Measurements from ENCODE around the gene FERMT2.

Gene FERMT2

GRCh38 chr14:52835122-52835903 lies 115.5 kb downstream of the FERMT2 start:
- H3K27ac ChIP-seq (ENCODE audit: insufficient read depth, low read length, poor library complexity, severe bottlenecking): no peak overlapping the region
- H3K27me3 ChIP-seq (replicated peaks; ENCODE audit: control insufficient read depth, insufficient read depth, low read length, poor library complexity, severe bottlenecking): no peaks in the 10 kb centered on the region
- H3K9me3 ChIP-seq (ENCODE audit: control insufficient read depth, low read length): no peaks in the 10 kb centered on the region
- no peak overlapping the region for H3K4me3 ChIP-seq (ENCODE audit: insufficient read depth, low read depth, low read length, poor library complexity, severe bottlenecking)
- DNase-seq: no peak
- no peaks in the 10 kb centered on the region for H3K4me1 ChIP-seq (ENCODE audit: control insufficient read depth, insufficient read depth, low read length, poor library complexity, severe bottlenecking)
- no peaks in the 10 kb centered on the region for H3K36me3 ChIP-seq (ENCODE audit: control insufficient read depth, insufficient read depth, low read length)

GRCh38 chr14:52834440-52834842 lies 116.4 kb downstream of the FERMT2 start:
- Histone ChIP-seq H3K4me1 (ENCODE audit: control insufficient read depth, insufficient read depth, low read length, poor library complexity, severe bottlenecking) (no peaks in the 10 kb centered on the region), H3K9me3 (ENCODE audit: control insufficient read depth, low read length) (no peaks in the 10 kb centered on the region), H3K36me3 (ENCODE audit: control insufficient read depth, insufficient read depth, low read length) (no peaks in the 10 kb centered on the region), H3K4me3 (ENCODE audit: insufficient read depth, low read depth, low read length, poor library complexity, severe bottlenecking) (no peak overlapping the region), H3K27me3 (replicated peaks; ENCODE audit: control insufficient read depth, insufficient read depth, low read length, poor library complexity, severe bottlenecking) (no peaks in the 10 kb centered on the region), H3K27ac (ENCODE audit: insufficient read depth, low read length, poor library complexity, severe bottlenecking) (no peak overlapping the region)
- DNase-seq: no peak

GRCh38 chr14:52833891-52834290 lies 117.0 kb downstream of the FERMT2 start:
- no peak overlapping the region for H3K27ac ChIP-seq (ENCODE audit: insufficient read depth, low read length, poor library complexity, severe bottlenecking)
- DNase-seq: no peak
- H3K4me1 ChIP-seq (ENCODE audit: control insufficient read depth, insufficient read depth, low read length, poor library complexity, severe bottlenecking): no peaks in the 10 kb centered on the region
- no peak overlapping the region for H3K4me3 ChIP-seq (ENCODE audit: insufficient read depth, low read depth, low read length, poor library complexity, severe bottlenecking)
- H3K36me3 ChIP-seq (ENCODE audit: control insufficient read depth, insufficient read depth, low read length): no peaks in the 10 kb centered on the region
- no peaks in the 10 kb centered on the region for H3K9me3 ChIP-seq (ENCODE audit: control insufficient read depth, low read length)
- H3K27me3 ChIP-seq (replicated peaks; ENCODE audit: control insufficient read depth, insufficient read depth, low read length, poor library complexity, severe bottlenecking): no peaks in the 10 kb centered on the region

GRCh38 chr14:52829527-52830185 lies 121.2 kb downstream of the FERMT2 start:
- H3K4me3 ChIP-seq (ENCODE audit: insufficient read depth, low read depth, low read length, poor library complexity, severe bottlenecking): no peak overlapping the region
- no peak overlapping the region for H3K27ac ChIP-seq (ENCODE audit: insufficient read depth, low read length, poor library complexity, severe bottlenecking)
- DNase-seq: no peak
- H3K4me1 ChIP-seq (ENCODE audit: control insufficient read depth, insufficient read depth, low read length, poor library complexity, severe bottlenecking): no peaks in the 10 kb centered on the region
- no peaks in the 10 kb centered on the region for H3K9me3 ChIP-seq (ENCODE audit: control insufficient read depth, low read length)
- no peaks in the 10 kb centered on the region for H3K27me3 ChIP-seq (replicated peaks; ENCODE audit: control insufficient read depth, insufficient read depth, low read length, poor library complexity, severe bottlenecking)
- no peaks in the 10 kb centered on the region for H3K36me3 ChIP-seq (ENCODE audit: control insufficient read depth, insufficient read depth, low read length)

- Histone ChIP-seq H3K4me1 (ENCODE audit: control insufficient read depth, insufficient read depth, low read length, poor library complexity, severe bottlenecking) (no peaks in the 10 kb centered on the region), H3K27me3 (replicated peaks; ENCODE audit: control insufficient read depth, insufficient read depth, low read length, poor library complexity, severe bottlenecking) (no peaks in the 10 kb centered on the region), H3K9me3 (ENCODE audit: control insufficient read depth, low read length) (no peaks in the 10 kb centered on the region), H3K4me3 (ENCODE audit: insufficient read depth, low read depth, low read length, poor library complexity, severe bottlenecking) (no peak overlapping the region), H3K27ac (ENCODE audit: insufficient read depth, low read length, poor library complexity, severe bottlenecking) (no peak overlapping the region), H3K36me3 (ENCODE audit: control insufficient read depth, insufficient read depth, low read length) (no peaks in the 10 kb centered on the region)
- no peak for DNase-seq
These were observed 123.4 kb downstream of the FERMT2 start for GRCh38 chr14:52827426-52827825.

GRCh38 chr14:52825085-52825484 lies 125.8 kb downstream of the FERMT2 start:
- H3K4me1 ChIP-seq (ENCODE audit: control insufficient read depth, insufficient read depth, low read length, poor library complexity, severe bottlenecking): no peaks in the 10 kb centered on the region
- no peak overlapping the region for H3K4me3 ChIP-seq (ENCODE audit: insufficient read depth, low read depth, low read length, poor library complexity, severe bottlenecking)
- no peak for DNase-seq
- no peaks in the 10 kb centered on the region for H3K36me3 ChIP-seq (ENCODE audit: control insufficient read depth, insufficient read depth, low read length)
- no peaks in the 10 kb centered on the region for H3K9me3 ChIP-seq (ENCODE audit: control insufficient read depth, low read length)
- no peaks in the 10 kb centered on the region for H3K27me3 ChIP-seq (replicated peaks; ENCODE audit: control insufficient read depth, insufficient read depth, low read length, poor library complexity, severe bottlenecking)
- no peak overlapping the region for H3K27ac ChIP-seq (ENCODE audit: insufficient read depth, low read length, poor library complexity, severe bottlenecking)

- no peaks in the 10 kb centered on the region for H3K4me1 ChIP-seq (ENCODE audit: control insufficient read depth, insufficient read depth, low read length, poor library complexity, severe bottlenecking)
- DNase-seq: no peak
- no peaks in the 10 kb centered on the region for H3K9me3 ChIP-seq (ENCODE audit: control insufficient read depth, low read length)
- no peak overlapping the region for H3K4me3 ChIP-seq (ENCODE audit: insufficient read depth, low read depth, low read length, poor library complexity, severe bottlenecking)
- H3K36me3 ChIP-seq (ENCODE audit: control insufficient read depth, insufficient read depth, low read length): no peaks in the 10 kb centered on the region
- no peaks in the 10 kb centered on the region for H3K27me3 ChIP-seq (replicated peaks; ENCODE audit: control insufficient read depth, insufficient read depth, low read length, poor library complexity, severe bottlenecking)
- no peak overlapping the region for H3K27ac ChIP-seq (ENCODE audit: insufficient read depth, low read length, poor library complexity, severe bottlenecking)
These were observed 126.4 kb downstream of the FERMT2 start for GRCh38 chr14:52824462-52824861.

GRCh38 chr14:52821805-52822250 lies 129.0 kb downstream of the FERMT2 start:
- Histone ChIP-seq H3K27ac (ENCODE audit: insufficient read depth, low read length, poor library complexity, severe bottlenecking) (no peak overlapping the region), H3K4me1 (ENCODE audit: control insufficient read depth, insufficient read depth, low read length, poor library complexity, severe bottlenecking) (no peaks in the 10 kb centered on the region)

GRCh38 chr14:52808101-52808500 lies 142.7 kb downstream of the FERMT2 start:
- Histone ChIP-seq H3K9me3 (ENCODE audit: control insufficient read depth, low read length) (no peaks in the 10 kb centered on the region), H3K27me3 (replicated peaks; ENCODE audit: control insufficient read depth, insufficient read depth, low read length, poor library complexity, severe bottlenecking) (no peaks in the 10 kb centered on the region), H3K27ac (ENCODE audit: insufficient read depth, low read length, poor library complexity, severe bottlenecking) (no peak overlapping the region), H3K36me3 (ENCODE audit: control insufficient read depth, insufficient read depth, low read length) (no peaks in the 10 kb centered on the region), H3K4me3 (ENCODE audit: insufficient read depth, low read depth, low read length, poor library complexity, severe bottlenecking) (no peak overlapping the region), H3K4me1 (ENCODE audit: control insufficient read depth, insufficient read depth, low read length, poor library complexity, severe bottlenecking) (no peaks in the 10 kb centered on the region)
- DNase-seq: no peak

More at GRCh38 chr14:52821805-52822250, 129.0 kb downstream of the FERMT2 start:
- Histone ChIP-seq H3K36me3 (ENCODE audit: control insufficient read depth, insufficient read depth, low read length) (no peaks in the 10 kb centered on the region), H3K27me3 (replicated peaks; ENCODE audit: control insufficient read depth, insufficient read depth, low read length, poor library complexity, severe bottlenecking) (no peaks in the 10 kb centered on the region), H3K4me3 (ENCODE audit: insufficient read depth, low read depth, low read length, poor library complexity, severe bottlenecking) (no peak overlapping the region), H3K9me3 (ENCODE audit: control insufficient read depth, low read length) (no peaks in the 10 kb centered on the region)
- no peak for DNase-seq
